ENCODE results near the gene SEZ6L2.
A peak's percentile ranks its signal among the peaks of the same experiment; 100 is the strongest.
"Not testable (repeated sequence)": the region's sequence is repeated elsewhere in the genome, so short reads cannot be mapped to it uniquely, and the experiment has no call there.

Gene SEZ6L2

GRCh38 chr16:29833219-29833618 lies 66.1 kb downstream of the SEZ6L2 start:
- POLR2A ChIA-PET: interaction anchor here (1.5 kb wide), 1 partner anchor 17 kb away, joined by 6 read pairs; the partner anchor contains the start of gene PAGR1
- TF ChIP-seq ZNF384 (IDR thresholded peaks at IDR 0.05): 0 out of 2 replicates have a peak, but pooled peaks have one; percentile 44
- DNase-seq (ENCODE audit: extremely low spot score): not testable (repeated sequence)
- CTCF ChIA-PET: interaction anchor here (1.2 to 1.3 kb wide), 2 partner anchors 15 to 17 kb away, joined by 3 to 6 read pairs; partner anchors contain the start of gene PAGR1

- CTCF ChIA-PET: no interaction called here
- TF ChIP-seq FOXK2 (IDR thresholded peaks at IDR 0.05) (no peak), L3MBTL2 (conservative IDR thresholded peaks at IDR 0.05) (no peak), NFRKB (IDR thresholded peaks at IDR 0.05) (no peak), SUZ12 (IDR thresholded peaks at IDR 0.05) (no peak), HDGF (IDR thresholded peaks at IDR 0.05; ENCODE audit: borderline replicate concordance) (no peak), CTBP1 (IDR thresholded peaks at IDR 0.05; ENCODE audit: borderline replicate concordance) (no peak), BHLHE40 (IDR thresholded peaks at IDR 0.05; ENCODE audit: borderline replicate concordance) (no peak), FOXA1 (IDR thresholded peaks at IDR 0.05) (no peak)
- no peak for DNase-seq (ENCODE audit: extremely low spot score)
- POLR2A ChIA-PET: no interaction called here
Measured at GRCh38 chr16:29831490-29831889, 67.9 kb downstream of the SEZ6L2 start.

GRCh38 chr16:29830774-29831173 lies 68.6 kb downstream of the SEZ6L2 start:
- ChIA-PET POLR2A (no interaction called here), CTCF (no interaction called here)
- no peak for DNase-seq (ENCODE audit: extremely low spot score)
- no peak for TF ChIP-seq ARNT (IDR thresholded peaks at IDR 0.05)
- no peak for TF ChIP-seq FOXM1 (IDR thresholded peaks at IDR 0.05; ENCODE audit: borderline replicate concordance)
- TF ChIP-seq ELF4 (IDR thresholded peaks at IDR 0.05): no peak
- TF ChIP-seq TARDBP (IDR thresholded peaks at IDR 0.05): no peak
- TF ChIP-seq BHLHE40 (IDR thresholded peaks at IDR 0.05; ENCODE audit: borderline replicate concordance): no peak
- no peak for TF ChIP-seq SUZ12 (IDR thresholded peaks at IDR 0.05)
- TF ChIP-seq CTBP1 (IDR thresholded peaks at IDR 0.05; ENCODE audit: borderline replicate concordance): no peak
- TF ChIP-seq LEF1 (IDR thresholded peaks at IDR 0.05; ENCODE audit: borderline replicate concordance): no peak
- TF ChIP-seq L3MBTL2 (conservative IDR thresholded peaks at IDR 0.05): no peak
- TF ChIP-seq HDGF (IDR thresholded peaks at IDR 0.05; ENCODE audit: borderline replicate concordance): no peak
- TF ChIP-seq ZNF384 (IDR thresholded peaks at IDR 0.05): no peak
- no peak for TF ChIP-seq FOXA1 (IDR thresholded peaks at IDR 0.05)
- no peak for TF ChIP-seq PKNOX1 (IDR thresholded peaks at IDR 0.05)
- TF ChIP-seq SP1 (IDR thresholded peaks at IDR 0.05): no peak
- TF ChIP-seq NFRKB (IDR thresholded peaks at IDR 0.05): no peak
- TF ChIP-seq FOXK2 (IDR thresholded peaks at IDR 0.05): no peak

- no peak for DNase-seq (ENCODE audit: extremely low spot score)
- ChIA-PET POLR2A (interaction anchor here (1.0 to 3.1 kb wide), 7 partner anchors 9 to 147 kb away, joined by 3 to 16 read pairs (median 4); partner anchors contain the start of genes KCTD13, MAZ, PAGR1 and TAOK2), CTCF (interaction anchor here (0.5 to 6.6 kb wide), 2 partner anchors 22 to 303 kb away, joined by 3 to 53 read pairs; no protein-coding TSS in a partner anchor)
- TF ChIP-seq TARDBP (IDR thresholded peaks at IDR 0.05) (no peak), PKNOX1 (IDR thresholded peaks at IDR 0.05) (no peak), FOXK2 (IDR thresholded peaks at IDR 0.05) (no peak), ARNT (IDR thresholded peaks at IDR 0.05) (no peak), FOXM1 (IDR thresholded peaks at IDR 0.05; ENCODE audit: borderline replicate concordance) (no peak), HDGF (IDR thresholded peaks at IDR 0.05; ENCODE audit: borderline replicate concordance) (no peak), NFRKB (IDR thresholded peaks at IDR 0.05) (no peak), LEF1 (IDR thresholded peaks at IDR 0.05; ENCODE audit: borderline replicate concordance) (no peak), FOXA1 (IDR thresholded peaks at IDR 0.05) (no peak), SP1 (IDR thresholded peaks at IDR 0.05) (no peak), L3MBTL2 (conservative IDR thresholded peaks at IDR 0.05) (no peak), CTBP1 (IDR thresholded peaks at IDR 0.05; ENCODE audit: borderline replicate concordance) (no peak), ELF4 (IDR thresholded peaks at IDR 0.05) (no peak), SUZ12 (IDR thresholded peaks at IDR 0.05) (no peak), BHLHE40 (IDR thresholded peaks at IDR 0.05; ENCODE audit: borderline replicate concordance) (no peak), ZNF384 (IDR thresholded peaks at IDR 0.05) (no peak)
Measured at GRCh38 chr16:29826342-29826695, 73.0 kb downstream of the SEZ6L2 start.

- no peak for TF ChIP-seq FOXM1 (IDR thresholded peaks at IDR 0.05; ENCODE audit: borderline replicate concordance)
- no peak for DNase-seq (ENCODE audit: extremely low spot score)
- POLR2A ChIA-PET: interaction anchor here (0.7 to 3.1 kb wide), 8 partner anchors 8 to 148 kb away, joined by 3 to 16 read pairs (median 4); partner anchors contain the start of genes KCTD13, MAZ, PAGR1 and TAOK2
- CTCF ChIA-PET: interaction anchor here (0.5 to 6.6 kb wide), 2 partner anchors 23 to 304 kb away, joined by 3 to 53 read pairs; no protein-coding TSS in a partner anchor
Measured at GRCh38 chr16:29825145-29826044, 74.0 kb downstream of the SEZ6L2 start.

GRCh38 chr16:29824589-29825144 lies 74.7 kb downstream of the SEZ6L2 start:
- ChIA-PET CTCF (interaction anchor here (6.6 kb wide), 1 partner anchor 24 kb away, joined by 53 read pairs; no protein-coding TSS in a partner anchor), POLR2A (interaction anchor here (1.1 to 3.1 kb wide), 3 partner anchors 8 to 18 kb away, joined by 3 to 16 read pairs (median 13); partner anchors contain the start of genes MAZ and PAGR1)
- TF ChIP-seq LEF1 (IDR thresholded peaks at IDR 0.05; ENCODE audit: borderline replicate concordance) (no peak), L3MBTL2 (conservative IDR thresholded peaks at IDR 0.05) (no peak; the same call in 1 of the 2 replicates), ZNF384 (IDR thresholded peaks at IDR 0.05) (no peak), PKNOX1 (IDR thresholded peaks at IDR 0.05) (no peak), CTBP1 (IDR thresholded peaks at IDR 0.05; ENCODE audit: borderline replicate concordance) (no peak), ELF4 (IDR thresholded peaks at IDR 0.05) (no peak), SUZ12 (IDR thresholded peaks at IDR 0.05) (no peak), FOXK2 (IDR thresholded peaks at IDR 0.05) (no peak), BHLHE40 (IDR thresholded peaks at IDR 0.05; ENCODE audit: borderline replicate concordance) (no peak)
- DNase-seq (ENCODE audit: extremely low spot score): no peak
